ENCODE results near the gene THBS3. TPM values are rescaled to one million over a fixed set of nuclear protein-coding genes. Genes with fewer than 3 reads are reported as not detected.

Gene THBS3
- total and polyA plus RNA-seq, 2 of the 13 experiments (the other 11 are each of a cell fraction or from before 2014, with no cell fraction given) = 0.86 to 3.6 TPM

GRCh38 chr1:155208541-155209311 is 1.0 kb upstream of the THBS3 start, which contains the start of gene MTX1 (continued):
- TF ChIP-seq ZBED4 (CRISPR knock-in tag; IDR thresholded peaks at IDR 0.05; ENCODE audit: borderline replicate concordance) (no peak), U2AF2 (IDR thresholded peaks at IDR 0.05; ENCODE audit: low read depth, low read length) (no peak), ZNF569 (CRISPR knock-in tag; IDR thresholded peaks at IDR 0.05; ENCODE audit: borderline replicate concordance) (no peak), TFDP2 (CRISPR knock-in tag; IDR thresholded peaks at IDR 0.05) (no peak), ZNF142 (CRISPR knock-in tag; IDR thresholded peaks at IDR 0.05) (no peak; the same call in 1 of the 2 replicates), RAD21 (CRISPR knock-in tag; IDR thresholded peaks at IDR 0.05) (peak; percentile 27; the same call in 1 of the 2 replicates), ZSCAN21 (CRISPR knock-in tag; IDR thresholded peaks at IDR 0.05; ENCODE audit: borderline replicate concordance) (no peak), TRIM22 (IDR thresholded peaks at IDR 0.05) (no peak), RFXAP (CRISPR knock-in tag; IDR thresholded peaks at IDR 0.05; ENCODE audit: borderline replicate concordance) (no peak), KLF9 (CRISPR knock-in tag; IDR thresholded peaks at IDR 0.05; ENCODE audit: low read depth) (no peak), ZNF660 (CRISPR knock-in tag; IDR thresholded peaks at IDR 0.05; ENCODE audit: borderline replicate concordance, low read depth) (no peak), ZKSCAN5 (CRISPR knock-in tag; IDR thresholded peaks at IDR 0.05) (no peak), ZNF124 (CRISPR knock-in tag; IDR thresholded peaks at IDR 0.05) (no peak), TP53 (CRISPR knock-in tag; conservative IDR thresholded peaks at IDR 0.05) (no peak), SMAD3 (CRISPR knock-in tag; IDR thresholded peaks at IDR 0.05) (no peak), ZNF761 (CRISPR knock-in tag; conservative IDR thresholded peaks at IDR 0.05) (no peak), ZSCAN29 (CRISPR knock-in tag; conservative IDR thresholded peaks at IDR 0.05) (no peak), SP2 (CRISPR knock-in tag; IDR thresholded peaks at IDR 0.05) (peak; percentile 75)
